ENCODE results near the gene LRRC32.

DNA sequence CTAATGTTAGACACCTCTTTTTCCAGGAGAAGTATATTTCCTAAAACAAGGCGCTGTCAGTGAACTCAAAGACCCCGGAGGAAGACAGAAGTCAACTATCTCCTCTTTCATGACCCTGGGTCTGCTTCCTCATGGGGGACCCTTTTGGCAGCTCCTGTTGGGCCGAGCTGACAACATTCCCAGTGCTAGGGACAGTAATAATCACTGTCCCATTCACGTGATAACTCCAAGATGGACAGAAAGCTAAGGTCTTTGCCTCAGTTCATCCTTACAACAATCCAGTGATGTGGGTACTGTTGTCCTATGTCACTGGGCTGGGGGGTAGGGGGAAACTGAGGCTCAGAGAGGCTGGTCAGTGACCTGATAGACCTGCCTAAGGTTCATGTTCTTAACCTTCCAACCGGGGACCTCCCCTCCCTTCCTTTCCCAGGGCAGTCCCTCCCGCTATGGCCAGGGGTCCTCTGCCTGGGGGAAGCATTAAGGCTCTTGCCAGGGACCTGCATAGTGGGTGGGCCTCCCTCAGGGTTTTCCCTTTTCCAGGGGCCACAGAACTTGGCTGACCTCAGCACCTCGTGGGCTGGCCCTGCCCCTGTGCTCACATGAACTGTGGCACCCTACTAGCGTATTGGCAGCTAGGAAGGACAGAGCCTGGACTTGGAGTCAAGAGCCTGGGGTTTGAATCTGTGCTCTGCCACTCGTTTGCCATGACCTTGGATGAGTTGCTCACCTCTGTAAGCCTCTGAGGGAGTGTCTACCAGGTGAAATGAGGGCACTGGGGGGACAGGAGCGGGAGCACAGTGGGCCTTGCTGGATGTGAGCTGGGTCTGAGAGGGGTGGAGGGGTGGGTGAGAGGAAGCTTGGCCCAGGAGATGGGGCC, 53.6 kb downstream of the LRRC32 start:
- no peak for TF ChIP-seq USF2 (IDR thresholded peaks at IDR 0.05)
- TF ChIP-seq CTCF (IDR thresholded peaks at IDR 0.05), result no peak
- TF ChIP-seq, protein P1, sequence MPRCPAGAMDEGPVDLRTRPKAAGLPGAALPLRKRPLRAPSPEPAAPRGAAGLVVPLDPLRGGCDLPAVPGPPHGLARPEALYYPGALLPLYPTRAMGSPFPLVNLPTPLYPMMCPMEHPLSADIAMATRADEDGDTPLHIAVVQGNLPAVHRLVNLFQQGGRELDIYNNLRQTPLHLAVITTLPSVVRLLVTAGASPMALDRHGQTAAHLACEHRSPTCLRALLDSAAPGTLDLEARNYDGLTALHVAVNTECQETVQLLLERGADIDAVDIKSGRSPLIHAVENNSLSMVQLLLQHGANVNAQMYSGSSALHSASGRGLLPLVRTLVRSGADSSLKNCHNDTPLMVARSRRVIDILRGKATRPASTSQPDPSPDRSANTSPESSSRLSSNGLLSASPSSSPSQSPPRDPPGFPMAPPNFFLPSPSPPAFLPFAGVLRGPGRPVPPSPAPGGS (IDR thresholded peaks at IDR 0.05), result no peak
- TF ChIP-seq BHLHE40 (IDR thresholded peaks at IDR 0.05; ENCODE audit: low read depth, low read length), result no peak
- TF ChIP-seq JUN (IDR thresholded peaks at IDR 0.05), result no peak
- TF ChIP-seq HEYL (CRISPR knock-in tag; IDR thresholded peaks at IDR 0.05), result no peak
- TF ChIP-seq NR3C1 (IDR thresholded peaks at IDR 0.05), result no peak
- no peak for TF ChIP-seq POLR2A (IDR thresholded peaks at IDR 0.05; ENCODE audit: low read length)
- no peak for TF ChIP-seq CHD2 (IDR thresholded peaks at IDR 0.05; ENCODE audit: low read length, partially characterized antibody)
- TF ChIP-seq, protein P2, sequence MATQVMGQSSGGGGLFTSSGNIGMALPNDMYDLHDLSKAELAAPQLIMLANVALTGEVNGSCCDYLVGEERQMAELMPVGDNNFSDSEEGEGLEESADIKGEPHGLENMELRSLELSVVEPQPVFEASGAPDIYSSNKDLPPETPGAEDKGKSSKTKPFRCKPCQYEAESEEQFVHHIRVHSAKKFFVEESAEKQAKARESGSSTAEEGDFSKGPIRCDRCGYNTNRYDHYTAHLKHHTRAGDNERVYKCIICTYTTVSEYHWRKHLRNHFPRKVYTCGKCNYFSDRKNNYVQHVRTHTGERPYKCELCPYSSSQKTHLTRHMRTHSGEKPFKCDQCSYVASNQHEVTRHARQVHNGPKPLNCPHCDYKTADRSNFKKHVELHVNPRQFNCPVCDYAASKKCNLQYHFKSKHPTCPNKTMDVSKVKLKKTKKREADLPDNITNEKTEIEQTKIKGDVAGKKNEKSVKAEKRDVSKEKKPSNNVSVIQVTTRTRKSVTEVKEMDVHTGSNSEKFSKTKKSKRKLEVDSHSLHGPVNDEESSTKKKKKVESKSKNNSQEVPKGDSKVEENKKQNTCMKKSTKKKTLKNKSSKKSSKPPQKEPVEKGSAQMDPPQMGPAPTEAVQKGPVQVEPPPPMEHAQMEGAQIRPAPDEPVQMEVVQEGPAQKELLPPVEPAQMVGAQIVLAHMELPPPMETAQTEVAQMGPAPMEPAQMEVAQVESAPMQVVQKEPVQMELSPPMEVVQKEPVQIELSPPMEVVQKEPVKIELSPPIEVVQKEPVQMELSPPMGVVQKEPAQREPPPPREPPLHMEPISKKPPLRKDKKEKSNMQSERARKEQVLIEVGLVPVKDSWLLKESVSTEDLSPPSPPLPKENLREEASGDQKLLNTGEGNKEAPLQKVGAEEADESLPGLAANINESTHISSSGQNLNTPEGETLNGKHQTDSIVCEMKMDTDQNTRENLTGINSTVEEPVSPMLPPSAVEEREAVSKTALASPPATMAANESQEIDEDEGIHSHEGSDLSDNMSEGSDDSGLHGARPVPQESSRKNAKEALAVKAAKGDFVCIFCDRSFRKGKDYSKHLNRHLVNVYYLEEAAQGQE (IDR thresholded peaks at IDR 0.05), result no peak
- no peak for TF ChIP-seq ATOH8 (CRISPR knock-in tag; IDR thresholded peaks at IDR 0.05; ENCODE audit: low read depth)
- TF ChIP-seq CEBPB (IDR thresholded peaks at IDR 0.05), result no peak
- no peak for TF ChIP-seq TFCP2L1 (CRISPR knock-in tag; IDR thresholded peaks at IDR 0.05)
- TF ChIP-seq SMC3 (IDR thresholded peaks at IDR 0.05), result no peak

Data from A549 (cell line).